Body of pancreas (tissue), 4 donors: ENCODE data around the gene KHNYN. TPM values are rescaled to one million over a fixed set of nuclear protein-coding genes. Genes with fewer than 3 reads are reported as not detected.

Experiments used
- ATAC-seq: fragments of 150-250 bp; one replicate; pipeline ENCODE4 v1.9.1; 2016
- DNase-seq, 4 donors: peaks; one replicate each; pipeline ENCODE4 v3.0.0-alpha.2; 2019
- H3K27ac ChIP-seq, 4 donors: fragments of 200-600 bp; sonication (generic); 1 replicate in 3 of 4; 2 replicates in 1 of 4; pipeline versions ENCODE4 v1.5.1 to v1.6.1; 2016 to 2019; ENCODE audit warnings: mild to moderate bottlenecking in 1 of 4, mixed read lengths in 1 of 4, moderate library complexity in 1 of 4
- H3K27me3 ChIP-seq, 2 donors: fragments of 200-600 bp; sonication (generic); one replicate each; pipeline ENCODE4 v1.6.0; 2016; ENCODE audit warnings: mild to moderate bottlenecking in 1 of 2
- H3K36me3 ChIP-seq, 2 donors: fragments of 200-600 bp; sonication (generic); replicated peaks in 1 of 2; 2 replicates each; pipeline ENCODE4 v1.5.1; 2016; ENCODE audit warnings: low read depth in 2 of 2; ENCODE audit not compliant: insufficient read depth in 1 of 2
- H3K4me1 ChIP-seq: fragments of 200-600 bp; sonication (generic); one replicate; pipeline ENCODE4 v1.6.0; 2016
- H3K4me3 ChIP-seq, 2 donors: fragments of 200-600 bp; sonication (generic); 1 replicate in 1 of 2; 2 replicates in 1 of 2; pipeline ENCODE4 v1.5.1; 2016 to 2019
- H3K9me3 ChIP-seq, 3 donors: fragments of 200-600 bp; sonication (generic); 1 replicate in 2 of 3; 2 replicates in 1 of 3; pipeline ENCODE4 v1.5.1; 2016
- CTCF ChIP-seq, 7 experiments: fragments of 450-650 bp in 4 of 7; fragments of 200-600 bp in 3 of 7; sonication (generic) in 3 of 7; IDR thresholded peaks; one replicate each; pipeline ENCODE4 v1.5.1; 2016 to 2019; ENCODE audit warnings: antibody characterized with exemption in 7 of 7
- POLR2A ChIP-seq, 3 donors: fragments of 450-650 bp; IDR thresholded peaks; one replicate each; pipeline ENCODE4 v1.6.1; 2016; ENCODE audit warnings: antibody characterized with exemption in 3 of 3, mild to moderate bottlenecking in 2 of 3
- WGBS, 2 donors: methylation state at CpG; one replicate each; pipeline ENCODE4 v1.1.5; 2017; 5-methylcytosine and 5-hydroxymethylcytosine counted together
- intact Hi-C: fragments of 100-400 bp; cut with DNase I; formaldehyde crosslinking; loops from one replicate; pipeline ENCODE4 v1.15.1; 2023
- total RNA-seq, 2 donors: library from RNA; depleted of rRNA; stranded (reverse); fragments of >200 nt; gene quantifications; one replicate each; pipeline ENCODE4 v1.1.0, GENCODE V29; 2016

The KHNYN gene
- total RNA-seq, 2 donors from 2014 or later, result 43.8 TPM

- intact Hi-C loops, result no loop called here
- Histone ChIP-seq H3K36me3 (no peaks in the 10 kb centered on the region), H3K4me3 (no peak overlapping the region), H3K9me3 (no peaks in the 10 kb centered on the region), H3K27ac (peak overlapping the region; percentile 64 to 95 (median 86)), H3K4me1 (peaks cover 69% of the 10 kb centered on the region), H3K27me3 (no peaks in the 10 kb centered on the region)
- TF ChIP-seq CTCF (IDR thresholded peaks at IDR 0.05), result no peak
- TF ChIP-seq POLR2A (IDR thresholded peaks at IDR 0.05), result peak in 2 of 3 donors; percentile 59
- DNase-seq (peak; percentile 68 to 83 (median 80)), ATAC-seq (peak; percentile 64)
- WGBS, 2 donors, result 12 to 13% methylated on average over 8 of the region's 8 CpGs
Measured at GRCh38 chr14:24426912-24427536, 2.7 kb upstream of the KHNYN start.

DNA sequence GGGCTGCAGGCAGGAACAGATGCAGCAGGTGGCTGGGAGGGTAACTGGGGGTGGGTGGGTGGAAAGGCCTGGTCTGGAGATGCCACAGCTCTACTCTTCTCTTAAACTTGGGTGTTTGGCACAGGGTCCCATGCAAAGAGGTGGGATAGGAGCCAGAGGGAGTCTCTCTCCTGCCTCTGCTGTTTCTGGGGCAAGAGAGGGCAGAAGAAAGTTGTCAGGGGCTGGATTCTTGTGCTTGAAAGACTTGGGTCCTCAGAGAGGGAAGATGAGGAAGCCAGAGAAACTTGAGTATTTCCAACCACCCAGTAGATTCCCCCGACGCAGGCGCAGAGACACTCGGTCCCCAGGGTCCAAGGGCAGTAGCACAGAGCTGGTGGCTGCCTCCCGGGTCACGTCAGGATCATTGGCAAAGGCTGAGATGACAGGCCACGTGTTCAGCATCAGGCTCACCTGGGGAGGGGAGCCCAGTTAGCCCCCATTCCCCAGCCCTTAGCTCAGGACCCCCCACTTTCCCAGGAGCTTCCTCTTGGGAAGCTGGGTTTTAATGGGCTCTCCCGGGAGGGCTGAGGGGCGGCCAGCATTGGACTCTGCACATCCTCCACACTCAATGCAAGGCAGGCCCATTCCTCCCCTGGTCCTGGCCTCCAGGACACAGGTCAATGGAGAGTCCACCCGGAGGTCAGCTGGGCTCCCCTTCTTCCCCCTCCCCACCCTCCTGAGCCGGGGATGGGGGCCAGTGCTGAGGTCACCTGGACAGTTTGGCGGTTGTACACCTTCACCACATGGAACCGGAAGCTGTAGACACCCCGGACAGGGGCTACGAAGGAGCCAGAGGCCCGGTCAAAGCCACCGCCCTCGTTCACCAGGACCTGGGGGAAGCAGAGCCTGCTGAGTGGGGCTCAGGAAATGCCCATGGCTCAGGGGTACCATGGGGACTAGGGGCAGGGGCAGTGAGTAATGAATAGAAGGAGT, 1.9 kb upstream of the KHNYN start:
- ATAC-seq, result no peak
- Histone ChIP-seq H3K4me1 (peaks cover 74% of the 10 kb centered on the region), H3K27ac (peak overlapping the region; percentile 80 to 98 (median 93)), H3K27me3 (no peaks in the 10 kb centered on the region), H3K36me3 (peaks cover 3 to 4% of the 10 kb centered on the region in 2 donors), H3K4me3 (no peak overlapping the region), H3K9me3 (no peaks in the 10 kb centered on the region)
- no peak for TF ChIP-seq POLR2A (IDR thresholded peaks at IDR 0.05)
- TF ChIP-seq CTCF (IDR thresholded peaks at IDR 0.05), result no peak
- intact Hi-C loops, result no loop called here
- 60 to 66% methylated on average over 14 to 18 of the region's 18 CpGs for WGBS, 2 donors
- DNase-seq, result peak in 1 of 4 donors; percentile 12

DNA sequence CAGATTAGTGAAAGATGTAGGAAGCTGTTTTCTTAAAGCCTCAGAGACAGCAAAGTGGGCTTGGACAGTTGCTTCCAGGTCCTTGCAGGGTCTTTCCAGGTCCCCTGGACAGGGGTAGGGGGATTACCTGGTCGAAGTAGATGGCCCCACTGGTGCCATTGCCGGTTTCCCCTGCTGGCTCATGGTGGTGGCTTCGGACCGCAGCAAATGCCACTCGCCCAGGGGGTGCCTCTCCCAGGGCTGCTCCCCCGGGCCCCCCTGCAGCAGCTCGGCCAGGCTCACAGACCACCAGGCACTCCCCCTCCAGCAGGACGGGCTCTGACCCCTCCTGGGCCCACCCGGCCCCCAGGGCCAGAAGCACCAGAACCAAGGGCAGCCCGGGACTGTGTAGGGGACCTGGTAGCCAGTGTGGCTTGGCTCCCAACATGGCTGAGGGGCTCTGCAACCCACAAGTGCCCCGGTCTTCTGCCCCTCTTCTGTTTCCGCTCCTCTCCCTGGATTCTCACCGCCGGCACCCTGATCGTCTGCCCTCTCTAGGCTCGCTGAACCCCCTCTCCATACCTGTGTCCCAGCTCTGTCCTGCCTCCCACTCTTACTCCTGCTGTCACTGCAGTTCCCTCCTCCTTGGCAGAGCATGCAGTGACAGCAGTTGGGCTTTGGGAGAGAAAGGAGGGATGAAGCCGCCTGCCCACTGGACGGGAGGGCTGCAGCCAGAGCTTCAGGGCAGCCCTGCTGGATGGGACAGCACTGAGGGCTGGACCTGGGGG, 943 bp upstream of the KHNYN start:
- Histone ChIP-seq H3K4me3 (no peak overlapping the region), H3K27me3 (no peaks in the 10 kb centered on the region), H3K4me1 (peaks cover 74% of the 10 kb centered on the region), H3K27ac (peak overlapping the region; percentile 91 to 98 (median 96)), H3K9me3 (no peaks in the 10 kb centered on the region), H3K36me3 (peaks cover 9 to 10% of the 10 kb centered on the region in 2 donors)
- intact Hi-C loops, result no loop called here
- ATAC-seq (no peak), DNase-seq (peak in 1 of 4 donors; percentile 14)
- TF ChIP-seq POLR2A (IDR thresholded peaks at IDR 0.05) (no peak), CTCF (IDR thresholded peaks at IDR 0.05) (no peak)
- WGBS, 2 donors, result 84% methylated on average over 10 to 18 of the region's 18 CpGs

GRCh38 chr14:24430143-24430681, 458 bp downstream of the KHNYN start:
- Histone ChIP-seq H3K4me1 (peaks cover 67% of the 10 kb centered on the region), H3K27ac (peak overlapping the region; percentile 91 to 98 (median 96)), H3K4me3 (peak overlapping the region; percentile 16 to 41), H3K36me3 (peaks cover 9 to 12% of the 10 kb centered on the region in 2 donors), H3K9me3 (no peaks in the 10 kb centered on the region), H3K27me3 (no peaks in the 10 kb centered on the region)
- ATAC-seq (peak; percentile 79), DNase-seq (peak; percentile 69 to 75 (median 73))
- 1% methylated on average over 24 of the region's 28 CpGs; no CpG with 5 or more reads in 1 of the 2 donors for WGBS, 2 donors
- TF ChIP-seq POLR2A (IDR thresholded peaks at IDR 0.05), result peak in 1 of 3 donors; percentile 7
- no peak for TF ChIP-seq CTCF (IDR thresholded peaks at IDR 0.05)
- intact Hi-C loops, result loop anchor here (5.0 to 10.0 kb wide), 2 partner anchors 58 to 95 kb away; partner anchors contain the start of genes ADCY4 and RIPK3
